ENCODE results near the gene SLC39A12. TPM values are rescaled to one million over a fixed set of nuclear protein-coding genes. Genes with fewer than 3 reads are reported as not detected.

The SLC39A12 gene
- total and polyA plus RNA-seq, 2 experiments from 2014 or later = not detected

DNA sequence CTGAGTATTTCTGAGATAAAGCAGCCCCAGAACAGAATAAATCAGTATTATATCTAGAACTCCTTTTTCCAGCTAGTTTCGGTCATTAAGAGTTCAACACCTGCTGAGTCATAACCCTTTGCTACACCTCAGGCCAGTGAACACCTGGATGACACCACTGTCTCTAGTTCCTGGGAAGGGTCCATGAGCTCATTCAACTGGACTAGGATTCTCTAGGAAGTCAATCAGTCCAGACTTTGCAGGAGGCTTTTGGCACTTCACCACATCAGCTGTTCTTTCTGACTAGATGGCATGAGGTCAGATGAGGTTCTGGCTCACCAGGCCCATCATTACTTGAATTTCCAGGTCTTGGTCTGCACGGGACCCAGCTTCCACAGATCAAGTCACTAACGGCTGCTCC lies 11.7 kb downstream of the SLC39A12 start (continued):
- TF ChIP-seq JUNB (IDR thresholded peaks at IDR 0.05; ENCODE audit: unreplicated experiment) (no peak), NANOG (IDR thresholded peaks at IDR 0.05; ENCODE audit: borderline replicate concordance) (no peak), ZNF331 (CRISPR knock-in tag; IDR thresholded peaks at IDR 0.05; ENCODE audit: low read depth) (no peak), CREB1 (CRISPR knock-in tag; IDR thresholded peaks at IDR 0.05; ENCODE audit: low read depth) (no peak)
- TF ChIP-seq, protein P1, sequence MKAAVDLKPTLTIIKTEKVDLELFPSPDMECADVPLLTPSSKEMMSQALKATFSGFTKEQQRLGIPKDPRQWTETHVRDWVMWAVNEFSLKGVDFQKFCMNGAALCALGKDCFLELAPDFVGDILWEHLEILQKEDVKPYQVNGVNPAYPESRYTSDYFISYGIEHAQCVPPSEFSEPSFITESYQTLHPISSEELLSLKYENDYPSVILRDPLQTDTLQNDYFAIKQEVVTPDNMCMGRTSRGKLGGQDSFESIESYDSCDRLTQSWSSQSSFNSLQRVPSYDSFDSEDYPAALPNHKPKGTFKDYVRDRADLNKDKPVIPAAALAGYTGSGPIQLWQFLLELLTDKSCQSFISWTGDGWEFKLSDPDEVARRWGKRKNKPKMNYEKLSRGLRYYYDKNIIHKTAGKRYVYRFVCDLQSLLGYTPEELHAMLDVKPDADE (IDR thresholded peaks at IDR 0.05) = no peak
- TF ChIP-seq, protein P2, sequence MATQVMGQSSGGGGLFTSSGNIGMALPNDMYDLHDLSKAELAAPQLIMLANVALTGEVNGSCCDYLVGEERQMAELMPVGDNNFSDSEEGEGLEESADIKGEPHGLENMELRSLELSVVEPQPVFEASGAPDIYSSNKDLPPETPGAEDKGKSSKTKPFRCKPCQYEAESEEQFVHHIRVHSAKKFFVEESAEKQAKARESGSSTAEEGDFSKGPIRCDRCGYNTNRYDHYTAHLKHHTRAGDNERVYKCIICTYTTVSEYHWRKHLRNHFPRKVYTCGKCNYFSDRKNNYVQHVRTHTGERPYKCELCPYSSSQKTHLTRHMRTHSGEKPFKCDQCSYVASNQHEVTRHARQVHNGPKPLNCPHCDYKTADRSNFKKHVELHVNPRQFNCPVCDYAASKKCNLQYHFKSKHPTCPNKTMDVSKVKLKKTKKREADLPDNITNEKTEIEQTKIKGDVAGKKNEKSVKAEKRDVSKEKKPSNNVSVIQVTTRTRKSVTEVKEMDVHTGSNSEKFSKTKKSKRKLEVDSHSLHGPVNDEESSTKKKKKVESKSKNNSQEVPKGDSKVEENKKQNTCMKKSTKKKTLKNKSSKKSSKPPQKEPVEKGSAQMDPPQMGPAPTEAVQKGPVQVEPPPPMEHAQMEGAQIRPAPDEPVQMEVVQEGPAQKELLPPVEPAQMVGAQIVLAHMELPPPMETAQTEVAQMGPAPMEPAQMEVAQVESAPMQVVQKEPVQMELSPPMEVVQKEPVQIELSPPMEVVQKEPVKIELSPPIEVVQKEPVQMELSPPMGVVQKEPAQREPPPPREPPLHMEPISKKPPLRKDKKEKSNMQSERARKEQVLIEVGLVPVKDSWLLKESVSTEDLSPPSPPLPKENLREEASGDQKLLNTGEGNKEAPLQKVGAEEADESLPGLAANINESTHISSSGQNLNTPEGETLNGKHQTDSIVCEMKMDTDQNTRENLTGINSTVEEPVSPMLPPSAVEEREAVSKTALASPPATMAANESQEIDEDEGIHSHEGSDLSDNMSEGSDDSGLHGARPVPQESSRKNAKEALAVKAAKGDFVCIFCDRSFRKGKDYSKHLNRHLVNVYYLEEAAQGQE (IDR thresholded peaks at IDR 0.05; ENCODE audit: unreplicated experiment) = no peak

DNA sequence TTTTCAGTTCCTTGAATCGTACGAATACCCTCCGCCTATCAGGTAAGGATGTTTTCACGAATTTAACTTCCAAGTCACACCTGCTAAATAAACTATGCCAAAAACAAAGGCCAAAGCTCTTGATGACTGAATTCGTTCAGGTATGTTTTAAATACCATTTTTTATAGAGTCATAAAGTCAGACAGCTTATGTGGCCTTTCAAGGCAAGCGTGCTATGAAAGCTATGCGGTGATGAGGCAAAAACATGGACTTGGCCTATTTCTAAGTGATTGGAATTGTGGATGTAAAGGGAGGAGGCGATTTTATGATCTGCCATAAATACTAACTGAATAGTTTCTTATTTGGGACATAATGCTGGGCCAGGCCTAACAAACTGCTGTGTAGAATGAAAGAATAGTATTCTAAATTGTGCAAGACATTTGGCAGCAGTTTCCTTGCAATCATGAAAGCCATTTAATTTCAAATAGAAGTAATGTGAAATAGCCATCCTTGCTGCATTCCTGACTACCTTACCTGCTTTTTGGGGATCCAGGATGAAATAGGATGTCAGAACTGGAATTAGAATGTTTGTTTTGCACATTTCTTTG lies 14.0 kb downstream of the SLC39A12 start:
- DNase-seq (ENCODE audit: low spot score) (no peak), ATAC-seq (no peak)
- H3K27me3 Mint-ChIP-seq (ENCODE audit: insufficient read depth, low read depth, poor library complexity) = no peaks in the 10 kb centered on the region
- H3K4me3 ChIP-seq = no peak overlapping the region
- no peaks in the 10 kb centered on the region for H3K9me2 ChIP-seq (ENCODE audit: insufficient read depth)
- H3K4me3 Mint-ChIP-seq = no peak overlapping the region
- H3K4me1 ChIP-seq (ENCODE audit: insufficient read depth) = no peaks in the 10 kb centered on the region
- no peaks in the 10 kb centered on the region for H4K20me1 ChIP-seq (replicated peaks; ENCODE audit: insufficient read depth)
- H3K27ac ChIP-seq (ENCODE audit: low read depth) = no peak overlapping the region
- no peaks in the 10 kb centered on the region for H3K4me1 Mint-ChIP-seq
- no peak overlapping the region for H3K27ac Mint-ChIP-seq
- H3F3A ChIP-seq (replicated peaks; ENCODE audit: low read depth) = no peaks in the 10 kb centered on the region
- no peaks in the 10 kb centered on the region for H3K27me3 ChIP-seq (ENCODE audit: insufficient read depth)
- no peaks in the 10 kb centered on the region for H3K36me3 ChIP-seq (ENCODE audit: insufficient read depth)
- peaks cover 3% of the 10 kb centered on the region; the same call in 1 of the 3 replicates for H3K36me3 Mint-ChIP-seq (ENCODE audit: low read depth)
- no peak overlapping the region for H3K4me2 ChIP-seq
- H3K79me2 ChIP-seq (replicated peaks; ENCODE audit: insufficient read depth) = no peaks in the 10 kb centered on the region
- peaks cover 8% of the 10 kb centered on the region; the same call in 1 of the 3 replicates for H3K9me3 Mint-ChIP-seq
- H2AFZ ChIP-seq = no peak overlapping the region
- TF ChIP-seq, protein P1 (IDR thresholded peaks at IDR 0.05) = no peak
- TF ChIP-seq, protein P3, sequence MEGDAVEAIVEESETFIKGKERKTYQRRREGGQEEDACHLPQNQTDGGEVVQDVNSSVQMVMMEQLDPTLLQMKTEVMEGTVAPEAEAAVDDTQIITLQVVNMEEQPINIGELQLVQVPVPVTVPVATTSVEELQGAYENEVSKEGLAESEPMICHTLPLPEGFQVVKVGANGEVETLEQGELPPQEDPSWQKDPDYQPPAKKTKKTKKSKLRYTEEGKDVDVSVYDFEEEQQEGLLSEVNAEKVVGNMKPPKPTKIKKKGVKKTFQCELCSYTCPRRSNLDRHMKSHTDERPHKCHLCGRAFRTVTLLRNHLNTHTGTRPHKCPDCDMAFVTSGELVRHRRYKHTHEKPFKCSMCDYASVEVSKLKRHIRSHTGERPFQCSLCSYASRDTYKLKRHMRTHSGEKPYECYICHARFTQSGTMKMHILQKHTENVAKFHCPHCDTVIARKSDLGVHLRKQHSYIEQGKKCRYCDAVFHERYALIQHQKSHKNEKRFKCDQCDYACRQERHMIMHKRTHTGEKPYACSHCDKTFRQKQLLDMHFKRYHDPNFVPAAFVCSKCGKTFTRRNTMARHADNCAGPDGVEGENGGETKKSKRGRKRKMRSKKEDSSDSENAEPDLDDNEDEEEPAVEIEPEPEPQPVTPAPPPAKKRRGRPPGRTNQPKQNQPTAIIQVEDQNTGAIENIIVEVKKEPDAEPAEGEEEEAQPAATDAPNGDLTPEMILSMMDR (conservative IDR thresholded peaks at IDR 0.05; ENCODE audit: low read depth in 2 of 2) = no peak
- no peak for TF ChIP-seq EZH2phosphoT487 (IDR thresholded peaks at IDR 0.05; ENCODE audit: unreplicated experiment)
- no peak for TF ChIP-seq NANOG (IDR thresholded peaks at IDR 0.05; ENCODE audit: borderline replicate concordance)
- no peak for TF ChIP-seq ZNF331 (CRISPR knock-in tag; IDR thresholded peaks at IDR 0.05; ENCODE audit: low read depth)
- no peak for TF ChIP-seq POLR2AphosphoS5 (IDR thresholded peaks at IDR 0.05; ENCODE audit: low read depth)
- TF ChIP-seq, protein P2 (IDR thresholded peaks at IDR 0.05; ENCODE audit: unreplicated experiment) = no peak
